WERI-Rb-1 (cell line): ENCODE results near the gene SLIT3.

Experiments used
- DNase-seq: peaks from one replicate; pipeline ENCODE4 v3.0.0-alpha.2; 2020
- H3K27ac ChIP-seq: fragments of 250-450 bp; sonication (Bioruptor Pico); 2 replicates; pipeline ENCODE4 v1.5.1; 2020; ENCODE audit warnings: mild to moderate bottlenecking, moderate library complexity
- H3K27me3 ChIP-seq: fragments of 250-450 bp; sonication (Bioruptor Pico); 2 replicates; pipeline ENCODE4 v1.5.1; 2021; ENCODE audit warnings: mild to moderate bottlenecking, low read depth, moderate library complexity; ENCODE audit not compliant: insufficient read depth, severe bottlenecking
- H3K36me3 ChIP-seq: fragments of 250-450 bp; sonication (Bioruptor Pico); 2 replicates; pipeline ENCODE4 v1.5.1; 2020; ENCODE audit warnings: mild to moderate bottlenecking, moderate library complexity
- H3K4me3 ChIP-seq: 2 replicates; pipeline ENCODE4 v1.5.1; 2011; ENCODE audit warnings: low read depth, mild to moderate bottlenecking, control low read depth, low read length
- H3K9me3 ChIP-seq: fragments of 250-450 bp; sonication (Bioruptor Pico); 2 replicates; pipeline ENCODE4 v1.5.1; 2021; ENCODE audit warnings: mild to moderate bottlenecking, moderate library complexity; ENCODE audit not compliant: severe bottlenecking
- TF ChIP-seq, protein P1 (sequence below): IDR thresholded peaks from 2 replicates; pipeline ENCODE4 v1.5.1; 2011; ENCODE audit warnings: low read depth, mild to moderate bottlenecking, control low read depth, inconsistent platforms, low read length

Gene SLIT3

GRCh38 chr5:168686837-168687236 lies 614.1 kb downstream of the SLIT3 start:
- DNase-seq = no peak
- peaks cover 68% of the 10 kb centered on the region for H3K27me3 ChIP-seq
- no peak overlapping the region for H3K4me3 ChIP-seq
- TF ChIP-seq, protein P1, sequence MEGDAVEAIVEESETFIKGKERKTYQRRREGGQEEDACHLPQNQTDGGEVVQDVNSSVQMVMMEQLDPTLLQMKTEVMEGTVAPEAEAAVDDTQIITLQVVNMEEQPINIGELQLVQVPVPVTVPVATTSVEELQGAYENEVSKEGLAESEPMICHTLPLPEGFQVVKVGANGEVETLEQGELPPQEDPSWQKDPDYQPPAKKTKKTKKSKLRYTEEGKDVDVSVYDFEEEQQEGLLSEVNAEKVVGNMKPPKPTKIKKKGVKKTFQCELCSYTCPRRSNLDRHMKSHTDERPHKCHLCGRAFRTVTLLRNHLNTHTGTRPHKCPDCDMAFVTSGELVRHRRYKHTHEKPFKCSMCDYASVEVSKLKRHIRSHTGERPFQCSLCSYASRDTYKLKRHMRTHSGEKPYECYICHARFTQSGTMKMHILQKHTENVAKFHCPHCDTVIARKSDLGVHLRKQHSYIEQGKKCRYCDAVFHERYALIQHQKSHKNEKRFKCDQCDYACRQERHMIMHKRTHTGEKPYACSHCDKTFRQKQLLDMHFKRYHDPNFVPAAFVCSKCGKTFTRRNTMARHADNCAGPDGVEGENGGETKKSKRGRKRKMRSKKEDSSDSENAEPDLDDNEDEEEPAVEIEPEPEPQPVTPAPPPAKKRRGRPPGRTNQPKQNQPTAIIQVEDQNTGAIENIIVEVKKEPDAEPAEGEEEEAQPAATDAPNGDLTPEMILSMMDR = no peak
- no peaks in the 10 kb centered on the region for H3K36me3 ChIP-seq
- H3K27ac ChIP-seq = no peak overlapping the region
- no peaks in the 10 kb centered on the region for H3K9me3 ChIP-seq

GRCh38 chr5:168685566-168685965 lies 615.4 kb downstream of the SLIT3 start:
- H3K27ac ChIP-seq = no peak overlapping the region
- no peak overlapping the region for H3K4me3 ChIP-seq
- DNase-seq = no peak
- peaks cover 56% of the 10 kb centered on the region for H3K27me3 ChIP-seq
- TF ChIP-seq, protein P1 = no peak
- H3K36me3 ChIP-seq = no peaks in the 10 kb centered on the region
- no peaks in the 10 kb centered on the region for H3K9me3 ChIP-seq

DNA sequence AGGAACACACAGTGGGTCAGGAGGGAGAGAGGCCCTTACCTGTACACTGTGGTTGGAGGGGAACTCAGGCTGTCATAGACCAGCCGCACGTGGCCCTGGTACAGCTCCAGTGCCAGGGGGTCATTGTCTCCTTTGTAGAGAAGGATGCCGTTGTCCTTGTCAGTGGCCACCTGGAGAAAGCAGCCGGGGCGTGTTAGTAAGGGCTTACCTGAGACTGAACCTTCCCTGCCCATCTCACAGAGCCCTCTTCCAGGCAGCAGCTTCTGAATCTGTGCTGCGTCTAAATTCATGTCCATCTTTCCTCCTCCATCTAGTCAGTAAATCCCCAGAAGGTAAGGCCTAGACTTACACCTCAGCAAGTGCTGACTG lies 617.0 kb downstream of the SLIT3 start:
- H3K27ac ChIP-seq = no peak overlapping the region
- H3K4me3 ChIP-seq = no peak overlapping the region
- TF ChIP-seq, protein P1 = no peak
- no peak for DNase-seq
- peaks cover 41% of the 10 kb centered on the region for H3K27me3 ChIP-seq
- H3K36me3 ChIP-seq = no peaks in the 10 kb centered on the region
- no peaks in the 10 kb centered on the region for H3K9me3 ChIP-seq

DNA sequence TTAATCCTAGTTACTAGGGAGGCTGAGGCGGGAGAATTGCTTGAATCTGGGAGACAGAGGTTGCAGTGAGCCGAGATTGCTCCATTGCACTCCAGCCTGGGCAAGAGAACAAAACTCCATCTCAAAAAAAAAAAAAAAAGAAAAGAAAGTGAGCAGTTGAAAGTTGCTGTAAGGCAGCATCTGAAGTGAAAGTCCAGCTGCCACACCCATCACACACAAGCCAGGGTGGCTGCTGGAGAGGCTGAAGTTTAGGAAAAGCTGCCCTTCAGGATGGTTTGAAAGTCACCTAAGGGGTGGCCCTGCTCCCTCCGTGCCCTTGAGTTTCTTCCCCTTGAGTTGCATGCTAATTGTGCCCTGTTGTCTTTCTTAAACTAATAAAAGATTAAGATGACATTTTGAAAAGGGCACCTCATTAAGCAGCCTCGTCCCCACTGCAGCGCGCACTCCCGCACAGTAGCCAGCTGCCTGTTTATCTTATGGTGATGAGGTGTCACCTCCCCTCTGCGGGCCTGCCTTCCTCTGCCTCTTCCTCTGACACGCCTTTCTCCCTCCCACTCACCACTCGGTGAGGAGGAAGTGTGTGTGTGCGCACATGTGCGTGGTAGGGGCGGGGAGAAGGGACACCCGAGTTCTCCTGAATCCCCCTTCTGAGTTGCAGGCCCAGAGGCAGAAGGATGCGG lies 617.6 kb downstream of the SLIT3 start:
- TF ChIP-seq, protein P1 = no peak
- DNase-seq = no peak
- Histone ChIP-seq H3K36me3 (no peaks in the 10 kb centered on the region), H3K27ac (no peak overlapping the region), H3K27me3 (peaks cover 35% of the 10 kb centered on the region), H3K4me3 (no peak overlapping the region), H3K9me3 (no peaks in the 10 kb centered on the region)

DNA sequence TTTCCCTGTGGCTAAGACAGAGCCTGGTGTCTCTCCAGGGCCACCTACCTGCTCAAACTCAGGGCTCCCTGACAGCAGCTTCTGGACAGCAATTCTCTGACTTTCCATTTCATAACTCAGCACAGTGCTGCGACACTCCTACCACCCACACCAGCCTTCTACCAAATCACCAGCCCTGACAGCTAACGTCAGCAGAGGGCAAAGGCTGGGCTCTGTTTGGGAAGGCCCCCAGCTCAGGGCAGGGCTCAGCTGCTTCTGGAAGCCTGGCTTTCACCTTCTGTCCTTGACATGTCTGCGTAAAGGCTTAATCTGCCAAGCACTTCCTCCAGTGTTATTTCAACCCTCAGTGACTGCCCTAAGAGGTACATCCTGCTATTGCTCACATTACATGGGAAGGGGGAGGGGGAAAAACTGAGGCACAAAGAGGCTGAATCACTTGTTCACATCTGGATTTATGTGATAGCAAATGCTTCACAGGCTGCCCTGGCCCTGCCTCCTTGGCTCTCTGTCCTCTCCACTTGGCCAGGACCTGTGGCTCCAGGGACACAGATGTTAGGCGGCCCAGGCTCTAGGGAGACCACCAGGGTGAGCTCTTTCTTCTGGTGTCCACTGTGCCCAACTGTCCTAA lies 619.3 kb downstream of the SLIT3 start:
- TF ChIP-seq, protein P1 = no peak
- Histone ChIP-seq H3K36me3 (no peaks in the 10 kb centered on the region), H3K4me3 (no peak overlapping the region), H3K27me3 (peaks cover 22% of the 10 kb centered on the region), H3K9me3 (no peaks in the 10 kb centered on the region), H3K27ac (no peak overlapping the region)
- no peak for DNase-seq

GRCh38 chr5:168680395-168680794 lies 620.5 kb downstream of the SLIT3 start:
- H3K27ac ChIP-seq = no peak overlapping the region
- TF ChIP-seq, protein P1 = no peak
- H3K9me3 ChIP-seq = no peaks in the 10 kb centered on the region
- DNase-seq = no peak
- peaks cover 14% of the 10 kb centered on the region for H3K27me3 ChIP-seq
- no peaks in the 10 kb centered on the region for H3K36me3 ChIP-seq
- no peak overlapping the region for H3K4me3 ChIP-seq
